ENCODE results near the gene TREML1. TPM values are rescaled to one million over a fixed set of nuclear protein-coding genes. Genes with fewer than 3 reads are reported as not detected.

Gene TREML1
- total and polyA plus RNA-seq, 2 of the 8 experiments (the other 6 are each of a cell fraction or from before 2014, with no cell fraction given) = 0.08 TPM; not detected in 1

DNA sequence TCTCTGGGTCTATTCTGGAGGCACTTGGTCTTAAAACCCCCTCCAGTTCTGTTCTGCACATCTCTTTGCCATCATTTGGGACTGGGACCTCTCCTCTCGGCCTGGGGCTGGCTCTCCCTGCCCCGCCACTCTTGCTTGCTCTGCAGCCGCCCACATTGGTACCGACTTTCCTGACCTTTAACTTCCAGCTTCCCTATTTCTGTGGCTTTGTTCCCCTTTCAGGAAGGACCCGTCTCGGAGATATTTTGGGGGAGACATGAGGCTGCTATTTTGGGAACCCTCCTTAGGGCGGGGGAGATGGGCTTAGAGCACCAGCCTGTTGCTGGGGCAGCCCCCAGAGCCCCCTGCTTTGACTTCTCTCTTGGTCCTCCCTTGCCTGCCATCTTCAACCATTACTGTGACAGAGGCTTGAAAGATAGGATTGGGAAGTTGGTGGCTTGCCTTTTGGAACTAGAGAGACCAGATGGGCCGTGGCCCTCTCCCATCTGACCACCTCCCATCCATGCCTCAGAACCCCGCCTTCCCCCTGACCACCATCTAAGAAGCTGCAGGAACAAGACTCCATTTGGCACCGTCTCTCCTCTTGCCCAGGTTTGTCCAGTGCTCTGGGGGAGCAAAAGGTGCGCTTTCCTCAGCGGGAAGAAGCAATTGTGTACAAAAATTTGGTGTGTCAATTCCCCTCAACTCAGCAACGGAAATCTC lies 7.9 kb upstream of the TREML1 start:
- Histone ChIP-seq H4K91ac (replicated peaks; ENCODE audit: insufficient read length, low read length) (no peak overlapping the region), H4K20me1 (replicated peaks in 1 of 2; ENCODE audit: control insufficient read depth in 1 of 2, insufficient read depth in 2 of 2, low read length in 2 of 2) (no peaks in the 10 kb centered on the region), H3K56ac (replicated peaks; ENCODE audit: insufficient read length, low read depth, low read length) (no peak overlapping the region), H3K79me2 (ENCODE audit: control insufficient read depth in 1 of 2, insufficient read depth in 2 of 2, low read length in 2 of 2) (no peaks in the 10 kb centered on the region), H3K23me2 (ENCODE audit: low read depth, low read length) (no peaks in the 10 kb centered on the region), H3K79me1 (ENCODE audit: low read depth, low read length) (no peaks in the 10 kb centered on the region), H2BK15ac (ENCODE audit: low read length) (no peak overlapping the region), H2BK120ac (replicated peaks; ENCODE audit: low read depth, low read length) (no peak overlapping the region), H3K23ac (ENCODE audit: insufficient read length) (no peak overlapping the region), H3K4ac (replicated peaks; ENCODE audit: insufficient read length, low read depth, low read length) (no peak overlapping the region), H3K27ac (ENCODE audit: low read depth, low read length) (no peak overlapping the region), H3K9ac (replicated peaks in 1 of 4; ENCODE audit: extremely low read depth in 1 of 4, low read depth in 3 of 4, low read length in 3 of 4) (no peak overlapping the region), H2AFZ (ENCODE audit: low read length) (no peak overlapping the region), H2AK5ac (ENCODE audit: low read depth, low read length) (no peak overlapping the region), H4K5ac (ENCODE audit: insufficient read length, low read depth, low read length) (no peak overlapping the region), H3K9me3 (ENCODE audit: insufficient read depth in 2 of 2, low read depth in 1 of 2, low read length in 1 of 2) (no peaks in the 10 kb centered on the region), H3K14ac (ENCODE audit: insufficient read length) (no peak overlapping the region), H3K4me1 (replicated peaks in 1 of 4; ENCODE audit: control insufficient read depth in 3 of 4, insufficient read depth in 4 of 4, low read length in 3 of 4) (no peaks in the 10 kb centered on the region), H3K18ac (ENCODE audit: extremely low read depth, low read length) (no peak overlapping the region), H2BK5ac (ENCODE audit: low read depth, low read length) (no peak overlapping the region), H2BK20ac (ENCODE audit: low read length) (no peak overlapping the region), H2BK12ac (ENCODE audit: low read depth, low read length) (no peak overlapping the region), H4K8ac (ENCODE audit: extremely low read depth, insufficient read depth, low read length) (no peak overlapping the region), H3K27me3 (replicated peaks in 1 of 4; ENCODE audit: control insufficient read depth in 3 of 4, extremely low read depth in 1 of 4, insufficient read depth in 3 of 4, low read length in 3 of 4) (no peaks in the 10 kb centered on the region), H3K4me3 (ENCODE audit: extremely low read depth in 1 of 4, insufficient read depth in 2 of 4, low read depth in 3 of 4, low read length in 4 of 4) (no peak overlapping the region), H3K4me2 (ENCODE audit: insufficient read depth in 1 of 2, low read depth in 2 of 2, low read length in 2 of 2) (no peak overlapping the region), H3K36me3 (ENCODE audit: control insufficient read depth in 2 of 4, insufficient read depth in 4 of 4, low read length in 3 of 4) (no peaks in the 10 kb centered on the region)
- DNase-seq (ENCODE audit: low read depth in 1 of 2, low spot score in 2 of 2) (peak in 1 of 2 experiments; percentile 20), FAIRE-seq (no peak)
- ChIA-PET CTCF (ENCODE audit: partially characterized antibody) (interaction anchor here (1.3 to 2.1 kb wide), 3 partner anchors 21 to 30 kb away, joined by 4 to 6 read pairs (median 4); no protein-coding TSS in a partner anchor), POLR2A (ENCODE audit: partially characterized antibody) (no interaction called here)
- TF ChIP-seq POU5F1 (IDR thresholded peaks at IDR 0.05; ENCODE audit: low read depth, low read length) = no peak
- WGBS, 2 experiments (ENCODE audit: extremely low coverage in 1 of 2, insufficient coverage in 1 of 2, insufficient read length in 1 of 2, insufficient replicate concordance in 2 of 2, low coverage in 1 of 2, low lambda C conversion rate in 2 of 2, missing lambda C conversion rate in 1 of 2) = 92% methylated on average over 13 of the region's 13 CpGs; no CpG with 5 or more reads in 1 of the 2 experiments
